GM12801 (cell line): ENCODE data around the gene DPP4.

Experiments
- TF ChIP-seq, protein P1 (sequence below): IDR thresholded peaks from one replicate; pipeline ENCODE4 v1.5.1; 2011; ENCODE audit warnings: control low read depth; ENCODE audit not compliant: insufficient read length; ENCODE audit errors: extremely low read depth

Gene DPP4

DNA sequence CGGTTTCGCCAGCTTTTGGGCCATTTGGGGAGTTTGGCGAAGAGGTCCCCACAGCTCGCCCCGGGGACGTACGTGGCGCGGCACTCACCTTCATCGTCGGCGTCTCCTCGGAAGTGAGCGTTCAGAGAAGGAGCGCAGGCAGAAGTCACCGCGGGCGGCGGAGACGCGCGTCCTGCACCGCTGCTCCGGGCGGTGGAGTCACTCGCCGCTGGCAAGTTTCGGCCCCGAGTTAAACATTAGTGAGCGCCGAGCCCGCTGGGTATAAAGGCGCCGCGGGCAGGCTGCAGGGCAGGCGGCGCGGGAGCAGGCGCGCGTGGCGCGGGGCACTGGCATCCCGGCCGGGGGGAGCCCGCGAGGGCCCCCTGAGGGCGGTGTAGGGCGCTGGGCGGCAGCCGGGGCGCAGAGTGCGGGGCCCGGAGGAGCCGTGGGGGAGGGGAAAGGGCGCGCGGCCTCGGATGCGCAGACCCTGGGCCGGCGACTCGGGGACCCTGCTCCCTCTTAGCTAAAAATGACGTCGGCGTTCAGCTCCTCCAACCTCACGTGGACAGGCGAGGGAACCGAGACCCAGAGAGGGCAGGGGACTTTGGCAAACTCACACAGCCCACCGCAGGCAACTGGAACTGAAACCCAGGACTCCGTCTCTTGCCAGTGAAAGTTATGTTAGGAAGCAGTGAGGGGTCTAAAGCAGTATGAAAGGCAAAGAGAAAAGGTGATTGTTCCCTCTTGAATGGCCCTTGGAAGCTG, at the start of gene DPP4:
Gene DPP4 (minus strand): TSS at position 328 of the 744 bp plus-strand sequence. CDS start 234 bp downstream, at position 94.
- TF ChIP-seq, protein P1, sequence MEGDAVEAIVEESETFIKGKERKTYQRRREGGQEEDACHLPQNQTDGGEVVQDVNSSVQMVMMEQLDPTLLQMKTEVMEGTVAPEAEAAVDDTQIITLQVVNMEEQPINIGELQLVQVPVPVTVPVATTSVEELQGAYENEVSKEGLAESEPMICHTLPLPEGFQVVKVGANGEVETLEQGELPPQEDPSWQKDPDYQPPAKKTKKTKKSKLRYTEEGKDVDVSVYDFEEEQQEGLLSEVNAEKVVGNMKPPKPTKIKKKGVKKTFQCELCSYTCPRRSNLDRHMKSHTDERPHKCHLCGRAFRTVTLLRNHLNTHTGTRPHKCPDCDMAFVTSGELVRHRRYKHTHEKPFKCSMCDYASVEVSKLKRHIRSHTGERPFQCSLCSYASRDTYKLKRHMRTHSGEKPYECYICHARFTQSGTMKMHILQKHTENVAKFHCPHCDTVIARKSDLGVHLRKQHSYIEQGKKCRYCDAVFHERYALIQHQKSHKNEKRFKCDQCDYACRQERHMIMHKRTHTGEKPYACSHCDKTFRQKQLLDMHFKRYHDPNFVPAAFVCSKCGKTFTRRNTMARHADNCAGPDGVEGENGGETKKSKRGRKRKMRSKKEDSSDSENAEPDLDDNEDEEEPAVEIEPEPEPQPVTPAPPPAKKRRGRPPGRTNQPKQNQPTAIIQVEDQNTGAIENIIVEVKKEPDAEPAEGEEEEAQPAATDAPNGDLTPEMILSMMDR: no peak

DNA sequence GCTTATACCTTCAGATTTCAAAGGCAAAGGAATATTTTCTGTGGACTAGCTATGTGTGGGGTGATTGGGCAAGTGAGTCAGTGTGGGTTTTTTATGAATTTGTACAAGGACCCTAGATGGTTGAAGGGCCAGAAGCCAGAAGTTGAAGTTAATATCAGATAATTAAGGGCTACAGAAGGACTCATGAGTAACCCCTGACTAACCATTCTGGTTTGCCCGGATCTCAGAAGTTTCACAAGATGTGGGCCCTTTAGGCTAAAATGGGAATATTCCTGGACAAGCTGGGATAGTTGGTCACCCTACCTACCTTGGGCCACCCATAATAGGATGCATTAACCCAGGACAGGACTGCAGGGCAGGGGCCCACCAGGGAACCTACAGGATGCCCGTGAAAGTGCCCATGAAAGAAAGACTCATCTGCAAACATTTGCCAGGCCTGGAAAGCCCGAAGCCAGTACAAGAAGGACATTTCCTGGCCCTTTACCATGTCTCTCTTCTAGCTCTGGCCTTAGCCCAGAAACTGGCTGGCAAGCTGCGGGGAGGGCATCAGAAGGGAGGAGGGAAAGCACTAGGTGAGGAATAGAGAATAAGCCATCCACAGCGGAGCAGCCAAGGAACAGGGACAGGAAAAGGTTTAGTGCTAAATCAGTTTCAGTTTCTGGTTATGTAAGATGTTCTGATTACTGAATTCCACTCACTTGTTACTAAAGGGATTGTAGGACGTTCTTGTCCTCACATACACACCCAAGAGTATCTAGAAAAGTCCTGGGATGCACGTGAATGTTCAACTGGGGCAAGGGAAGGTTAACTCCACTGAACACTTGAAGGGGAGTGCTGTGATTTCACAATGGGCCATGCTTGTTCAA, 44.4 kb upstream of the DPP4 start:
- TF ChIP-seq, protein P1: no peak

DNA sequence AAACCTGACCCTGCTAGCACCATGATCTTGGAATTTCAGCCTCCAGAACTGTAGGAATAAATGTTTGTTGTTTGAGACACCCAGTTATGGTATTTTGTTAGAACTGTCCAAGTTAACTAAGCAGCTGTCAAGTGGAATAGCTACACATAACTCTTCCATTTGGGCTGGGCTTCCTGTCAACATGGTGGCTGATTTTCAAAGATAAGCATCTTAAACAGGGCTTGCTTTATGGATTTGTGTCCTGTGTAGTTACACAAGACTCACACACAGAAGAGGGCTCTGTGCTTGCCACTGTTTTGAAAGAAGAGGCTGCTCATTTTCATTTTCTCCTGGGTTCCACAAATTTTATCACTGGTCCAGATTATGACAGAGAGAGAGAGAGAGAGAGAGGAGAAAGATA, 42.3 kb upstream of the DPP4 start:
- TF ChIP-seq, protein P1: no peak

DNA sequence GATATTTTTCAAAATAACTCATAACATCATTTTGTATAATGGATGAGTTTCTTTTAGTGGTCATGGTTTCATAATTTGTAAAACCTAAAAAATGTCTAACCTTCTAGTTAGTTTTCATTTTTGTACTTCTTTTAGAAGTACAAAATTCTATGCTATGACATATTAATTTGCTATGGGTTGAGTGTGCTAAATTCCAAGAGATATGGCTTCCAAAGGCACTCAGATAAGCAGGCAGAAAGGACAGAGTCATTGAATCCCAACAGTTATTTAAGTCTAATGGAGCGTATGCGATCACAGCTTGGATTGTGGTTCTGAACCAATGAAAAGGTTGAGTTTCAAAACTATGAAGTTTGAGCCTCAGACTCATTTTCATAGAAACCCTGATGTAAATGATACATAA, 41.1 kb upstream of the DPP4 start:
- TF ChIP-seq, protein P1: no peak

DNA sequence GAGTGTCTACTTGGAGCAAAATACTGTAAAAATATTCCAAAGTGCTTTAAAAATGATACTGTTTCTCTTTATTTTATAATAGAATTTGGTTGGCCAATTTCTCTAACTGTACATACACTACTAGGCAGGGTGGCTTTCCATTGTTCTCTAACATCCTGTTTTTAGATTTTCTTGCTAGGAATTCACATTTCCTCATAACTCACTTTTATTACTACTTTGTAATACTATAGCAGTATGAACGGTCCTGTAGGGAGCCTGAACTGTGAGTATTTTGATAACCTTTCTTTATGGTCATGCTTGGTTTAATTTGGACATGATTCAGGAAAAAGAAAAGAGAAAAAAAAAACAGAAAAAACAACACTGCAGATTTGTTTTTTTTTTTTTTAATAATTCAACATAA, 40.3 kb upstream of the DPP4 start:
- TF ChIP-seq, protein P1: no peak

DNA sequence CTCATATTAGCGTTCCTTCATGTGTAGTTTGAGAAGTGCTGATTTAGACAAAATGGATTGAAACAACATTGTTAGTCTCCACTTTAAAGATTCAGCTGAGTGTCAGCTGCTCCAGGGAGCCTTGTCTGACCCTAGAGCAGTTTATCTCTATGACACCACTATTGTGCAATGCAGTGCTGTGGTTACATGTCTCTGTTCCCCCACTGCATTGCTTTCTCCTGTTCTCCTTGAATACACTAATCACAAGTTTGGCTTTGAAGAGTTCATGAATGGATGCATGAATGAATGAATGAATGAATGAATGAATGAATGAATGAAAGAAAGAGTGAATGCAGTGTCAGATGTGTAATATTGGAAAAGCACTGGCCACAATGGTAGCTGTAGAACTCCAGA, 39.8 kb upstream of the DPP4 start:
- TF ChIP-seq, protein P1: no peak

DNA sequence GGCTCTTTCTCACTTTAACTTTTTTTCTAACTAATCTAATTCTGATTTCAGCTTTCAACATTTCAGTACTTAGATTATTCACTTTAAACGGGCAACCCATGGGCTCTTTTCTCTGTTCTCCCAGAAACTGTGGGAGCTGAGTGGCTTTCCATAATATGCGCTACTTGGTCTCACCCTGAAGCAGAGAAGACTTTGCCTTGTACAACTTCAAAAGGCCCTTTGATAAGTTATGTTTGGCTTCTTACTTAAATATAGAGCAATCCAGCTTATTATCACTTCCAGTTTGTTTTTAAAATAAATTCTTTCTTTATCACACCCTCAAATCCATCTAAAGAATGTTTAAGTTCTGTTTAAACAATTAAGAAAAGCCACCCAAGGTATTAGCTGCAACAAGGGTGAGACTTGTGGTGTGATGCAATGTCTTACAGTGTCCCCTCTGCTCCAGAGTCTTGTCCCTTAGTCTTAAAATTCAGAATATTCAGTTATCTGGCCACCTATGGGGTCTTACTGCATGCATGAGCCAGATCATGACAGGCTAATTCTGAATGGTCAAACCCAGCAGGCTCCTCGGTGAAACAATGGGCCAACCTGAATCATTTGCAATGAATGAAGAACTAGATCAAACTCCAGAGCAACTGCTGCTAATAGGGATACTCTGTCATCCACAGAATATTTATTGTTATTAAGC, 39.2 kb upstream of the DPP4 start:
- TF ChIP-seq, protein P1: no peak
